ENCODE results near the gene PRR27.
"Not testable (repeated sequence)": the region's sequence is repeated elsewhere in the genome, so short reads cannot be mapped to it uniquely, and the experiment has no call there.

PRR27 gene

DNA sequence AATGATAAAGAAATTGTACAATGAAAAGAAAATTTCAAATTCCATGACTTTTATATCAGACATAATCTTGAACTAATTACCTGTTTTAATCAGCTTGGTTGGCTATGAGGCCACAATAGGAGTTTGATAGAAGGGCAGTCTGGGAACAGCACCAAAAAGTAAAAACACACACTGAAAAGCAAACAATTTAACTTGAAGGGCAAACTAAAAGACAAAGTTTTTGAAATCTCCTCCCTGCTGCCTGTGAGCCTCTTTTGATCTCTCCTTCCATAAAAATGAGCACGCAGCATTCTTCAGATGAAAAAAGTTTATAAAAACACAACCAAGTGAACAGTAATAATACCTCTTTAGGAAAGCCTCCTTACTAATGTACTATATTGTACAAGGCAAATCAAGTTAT lies 49.6 kb downstream of the PRR27 start:
- DNase-seq, result no peak

DNA sequence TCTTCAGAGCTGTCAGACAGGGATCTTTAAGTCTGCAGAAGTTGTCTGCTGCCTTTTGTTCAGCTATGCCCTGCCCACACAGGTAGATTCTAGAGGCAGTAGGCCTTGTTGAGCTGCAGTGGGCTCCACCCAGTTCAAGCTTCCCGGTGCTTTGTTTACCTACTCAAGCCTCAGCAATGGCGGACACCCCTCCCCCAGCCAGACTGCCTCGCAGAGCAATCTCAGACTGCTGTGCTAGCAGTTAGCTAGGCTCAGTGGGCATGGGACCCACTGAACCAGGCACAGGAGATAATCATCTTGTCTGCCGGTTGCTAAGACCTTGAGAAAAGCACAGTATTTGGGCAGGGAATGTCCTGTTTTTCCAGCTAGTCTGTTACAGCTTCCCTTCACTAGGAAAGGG lies 58.7 kb downstream of the PRR27 start:
- not testable (repeated sequence) for DNase-seq

All from inflammatory macrophage (primary cell).